Smooth muscle cell (in vitro differentiated cells): ENCODE data around the gene CKS2. TPM values are rescaled to one million over a fixed set of nuclear protein-coding genes. Genes with fewer than 3 reads are reported as not detected.

Source experiments
- DNase-seq: peaks from one replicate; lab custom pipeline; 2025; ENCODE audit not compliant: unreplicated experiment; lab: John Stamatoyannopoulos, UW
- H2AFZ ChIP-seq: fragments of 200-600 bp; sonication (generic); 2 replicates; pipeline ENCODE4 v1.6.0; 2016; ENCODE audit warnings: antibody characterized with exemption, low read depth, mild to moderate bottlenecking
- H3F3A ChIP-seq: fragments of 200-600 bp; sonication (generic); 2 replicates; pipeline ENCODE4 v1.6.0; 2017; ENCODE audit warnings: antibody characterized with exemption, low read depth
- H3K27ac ChIP-seq: fragments of 200-600 bp; sonication (generic); 2 replicates; pipeline ENCODE4 v1.5.1; 2016; ENCODE audit warnings: low read depth, mild to moderate bottlenecking
- H3K27me3 ChIP-seq: fragments of 200-600 bp; sonication (generic); 2 replicates; pipeline ENCODE4 v1.6.1; 2016; ENCODE audit warnings: low read depth, mild to moderate bottlenecking
- H3K36me3 ChIP-seq: fragments of 200-600 bp; sonication (generic); 2 replicates; pipeline ENCODE4 v1.5.1; 2016; ENCODE audit warnings: low read depth
- H3K4me1 ChIP-seq: fragments of 200-600 bp; sonication (generic); 2 replicates; pipeline ENCODE4 v1.5.1; 2016; ENCODE audit warnings: low read depth
- H3K4me2 ChIP-seq: fragments of 200-600 bp; sonication (generic); 2 replicates; pipeline ENCODE4 v1.6.0; 2016; ENCODE audit warnings: mild to moderate bottlenecking
- H3K4me3 ChIP-seq: fragments of 200-600 bp; sonication (generic); 2 replicates; pipeline ENCODE4 v1.5.1; 2016; ENCODE audit warnings: mild to moderate bottlenecking
- H3K79me2 ChIP-seq: fragments of 200-600 bp; sonication (generic); 2 replicates; pipeline ENCODE4 v1.6.0; 2016; ENCODE audit warnings: low read depth, mild to moderate bottlenecking
- H3K9ac ChIP-seq: fragments of 200-600 bp; sonication (generic); 2 replicates; pipeline ENCODE4 v1.6.0; 2016; ENCODE audit warnings: low read depth
- H3K9me3 ChIP-seq: fragments of 200-600 bp; sonication (generic); replicated peaks from 2 replicates; pipeline ENCODE4 v1.5.1; 2016; ENCODE audit warnings: low read depth
- H4K20me1 ChIP-seq: fragments of 200-600 bp; sonication (generic); 2 replicates; pipeline ENCODE4 v1.6.0; 2016; ENCODE audit warnings: low read depth
- CTCF ChIP-seq: fragments of 200-600 bp; sonication (generic); IDR thresholded peaks from 2 replicates; pipeline ENCODE4 v1.5.1; 2017; ENCODE audit warnings: borderline replicate concordance, mild to moderate bottlenecking, antibody characterized with exemption; ENCODE audit not compliant: insufficient read depth, poor library complexity, severe bottlenecking
- WGBS: methylation state at CpG from one replicate; pipeline ENCODE4 v1.1.7; 2016; ENCODE audit warnings: low lambda C conversion rate; 5-methylcytosine and 5-hydroxymethylcytosine counted together
- polyA plus RNA-seq: library from polyadenylated mRNA; unstranded; fragments of >200 nt; fragmentation: Nextera tagmentation; extraction: Ambion mirVana; gene quantifications from 2 replicates; pipeline ENCODE4 v1.2.1, GENCODE V29; 2016
- total RNA-seq: library from RNA; depleted of rRNA; stranded (reverse); fragments of >200 nt; gene quantifications from 2 replicates; pipeline ENCODE4 v1.2.3, GENCODE V29; 2014

Gene CKS2
- total and polyA plus RNA-seq, 2 experiments from 2014 or later = 77.6 to 148 TPM

- no peak overlapping the region for H3K4me3 ChIP-seq
- no peaks in the 10 kb centered on the region for H3K9me3 ChIP-seq
- no peak overlapping the region for H3K4me2 ChIP-seq
- no peaks in the 10 kb centered on the region for H3K4me1 ChIP-seq
- DNase-seq = no peak
- H2AFZ ChIP-seq = no peak overlapping the region
- TF ChIP-seq CTCF = no peak
- H3F3A ChIP-seq = no peaks in the 10 kb centered on the region
- peaks cover 22% of the 10 kb centered on the region for H4K20me1 ChIP-seq
- no peaks in the 10 kb centered on the region for H3K79me2 ChIP-seq
- H3K27me3 ChIP-seq = no peaks in the 10 kb centered on the region
- no peak overlapping the region for H3K9ac ChIP-seq
- peaks cover 14% of the 10 kb centered on the region for H3K36me3 ChIP-seq
- WGBS = 100% methylated on average over 2 of the region's 2 CpGs
- H3K27ac ChIP-seq = no peak overlapping the region
Observed at GRCh38 chr9:89350988-89351557, 40.1 kb downstream of the CKS2 start.

GRCh38 chr9:89351584-89352300, 40.7 kb downstream of the CKS2 start:
- no peak for TF ChIP-seq CTCF
- Histone ChIP-seq H3K9me3 (no peaks in the 10 kb centered on the region), H3K4me1 (no peaks in the 10 kb centered on the region), H3K27me3 (no peaks in the 10 kb centered on the region), H3K9ac (no peak overlapping the region), H2AFZ (no peak overlapping the region), H3K27ac (no peak overlapping the region), H3K4me2 (no peak overlapping the region), H3F3A (no peaks in the 10 kb centered on the region), H3K36me3 (peaks cover 14% of the 10 kb centered on the region), H3K79me2 (no peaks in the 10 kb centered on the region), H3K4me3 (no peak overlapping the region), H4K20me1 (peaks cover 28% of the 10 kb centered on the region)
- no peak for DNase-seq
- WGBS = 98% methylated on average over 6 of the region's 6 CpGs

- H3K79me2 ChIP-seq = no peaks in the 10 kb centered on the region
- no peak overlapping the region for H3K4me2 ChIP-seq
- no peak overlapping the region for H3K9ac ChIP-seq
- H3K9me3 ChIP-seq = no peaks in the 10 kb centered on the region
- no peaks in the 10 kb centered on the region for H3K4me1 ChIP-seq
- no peaks in the 10 kb centered on the region for H3F3A ChIP-seq
- no peaks in the 10 kb centered on the region for H3K27me3 ChIP-seq
- H4K20me1 ChIP-seq = peaks cover 31% of the 10 kb centered on the region
- WGBS = 79% methylated on average over 3 of the region's 3 CpGs
- H2AFZ ChIP-seq = no peak overlapping the region
- TF ChIP-seq CTCF = no peak
- no peak overlapping the region for H3K4me3 ChIP-seq
- DNase-seq = no peak
- H3K27ac ChIP-seq = no peak overlapping the region
- H3K36me3 ChIP-seq = peaks cover 14% of the 10 kb centered on the region
Observed at GRCh38 chr9:89352451-89352850, 41.5 kb downstream of the CKS2 start.
